ENCODE data around the gene TAC4. TPM values are rescaled to one million over a fixed set of nuclear protein-coding genes. Genes with fewer than 3 reads are reported as not detected.
A peak's percentile ranks its signal among the peaks of the same experiment; 100 is the strongest.

The TAC4 gene
- total RNA-seq, 3 donors from 2014 or later: not detected

GRCh38 chr17:49873926-49874325 is 26.1 kb upstream of the TAC4 start:
- Histone ChIP-seq H3K36me3 (no peaks in the 10 kb centered on the region), H3K27me3 (no peaks in the 10 kb centered on the region), H3K4me3 (no peak overlapping the region), H3K4me1 (no peaks in the 10 kb centered on the region), H3K9me3 (no peaks in the 10 kb centered on the region), H3K27ac (no peak overlapping the region)
- no peak for DNase-seq (ENCODE audit: low spot score in 2 of 2)
- intact Hi-C loops (cut with DNase I; ENCODE audit: low total_unique reads): no loop called here
- TF ChIP-seq CTCF (IDR thresholded peaks at IDR 0.05) (no peak), POLR2A (IDR thresholded peaks at IDR 0.05) (no peak), POLR2AphosphoS5 (IDR thresholded peaks at IDR 0.05) (no peak)

- no peak for DNase-seq (ENCODE audit: low spot score in 2 of 2)
- no peaks in the 10 kb centered on the region for H3K27me3 ChIP-seq
These were observed 25.6 kb upstream of the TAC4 start for GRCh38 chr17:49873466-49873865.

GRCh38 chr17:49872754-49873377 is 25.0 kb upstream of the TAC4 start:
- H3K27ac ChIP-seq: no peak overlapping the region
- DNase-seq (ENCODE audit: low spot score in 2 of 2): no peak
- intact Hi-C loops (cut with DNase I; ENCODE audit: low total_unique reads): no loop called here
- no peaks in the 10 kb centered on the region for H3K36me3 ChIP-seq
- no peaks in the 10 kb centered on the region for H3K4me1 ChIP-seq
- no peaks in the 10 kb centered on the region for H3K9me3 ChIP-seq
- no peaks in the 10 kb centered on the region for H3K27me3 ChIP-seq
- TF ChIP-seq CTCF (IDR thresholded peaks at IDR 0.05): no peak
- no peak for TF ChIP-seq POLR2AphosphoS5 (IDR thresholded peaks at IDR 0.05)
- TF ChIP-seq POLR2A (IDR thresholded peaks at IDR 0.05): no peak
- no peak overlapping the region for H3K4me3 ChIP-seq

More at GRCh38 chr17:49873466-49873865, 25.6 kb upstream of the TAC4 start:
- no peaks in the 10 kb centered on the region for H3K9me3 ChIP-seq
- H3K4me3 ChIP-seq: no peak overlapping the region
- no peaks in the 10 kb centered on the region for H3K36me3 ChIP-seq
- intact Hi-C loops (cut with DNase I; ENCODE audit: low total_unique reads): no loop called here
- H3K27ac ChIP-seq: no peak overlapping the region
- TF ChIP-seq CTCF (IDR thresholded peaks at IDR 0.05) (no peak), POLR2AphosphoS5 (IDR thresholded peaks at IDR 0.05) (no peak), POLR2A (IDR thresholded peaks at IDR 0.05) (no peak)
- no peaks in the 10 kb centered on the region for H3K4me1 ChIP-seq

- Histone ChIP-seq H3K4me3 (no peak overlapping the region), H3K4me1 (no peaks in the 10 kb centered on the region), H3K9me3 (no peaks in the 10 kb centered on the region), H3K27me3 (no peaks in the 10 kb centered on the region), H3K27ac (no peak overlapping the region), H3K36me3 (no peaks in the 10 kb centered on the region)
- TF ChIP-seq CTCF (IDR thresholded peaks at IDR 0.05) (no peak), POLR2A (IDR thresholded peaks at IDR 0.05) (no peak), POLR2AphosphoS5 (IDR thresholded peaks at IDR 0.05) (no peak)
- intact Hi-C loops (cut with DNase I; ENCODE audit: low total_unique reads): no loop called here
- DNase-seq (ENCODE audit: low spot score in 2 of 2): peak in 1 of 2 donors; percentile 62
These were observed 23.3 kb upstream of the TAC4 start for GRCh38 chr17:49871211-49871610.

- no peak overlapping the region for H3K4me3 ChIP-seq
- intact Hi-C loops (cut with DNase I; ENCODE audit: low total_unique reads): no loop called here
- no peaks in the 10 kb centered on the region for H3K9me3 ChIP-seq
- H3K27ac ChIP-seq: no peak overlapping the region
- no peaks in the 10 kb centered on the region for H3K36me3 ChIP-seq
- no peak for TF ChIP-seq POLR2AphosphoS5 (IDR thresholded peaks at IDR 0.05)
- TF ChIP-seq POLR2A (IDR thresholded peaks at IDR 0.05): no peak
- TF ChIP-seq CTCF (IDR thresholded peaks at IDR 0.05): no peak
- no peaks in the 10 kb centered on the region for H3K27me3 ChIP-seq
- no peak for DNase-seq (ENCODE audit: low spot score in 2 of 2)
- no peaks in the 10 kb centered on the region for H3K4me1 ChIP-seq
These were observed 22.4 kb upstream of the TAC4 start for GRCh38 chr17:49870298-49870697.

Data from breast epithelium (tissue), 4 donors.